GM19351 (cell line): ENCODE data around the gene TDRD10.
"Not testable (repeated sequence)": the region's sequence is repeated elsewhere in the genome, so short reads cannot be mapped to it uniquely, and the experiment has no call there.

ENCODE experiments used
- ATAC-seq: cut with Tn5 transposase; IDR thresholded peaks from one replicate; pipeline ENCODE4 v1.9.1; 2021; ENCODE audit warnings: mild to moderate bottlenecking, moderate library complexity; ENCODE audit not compliant: unreplicated experiment

Gene TDRD10

GRCh38 chr1:154479764-154480421, 22.1 kb upstream of the TDRD10 start:
- no peak for ATAC-seq

GRCh38 chr1:154481053-154481452, 21.0 kb upstream of the TDRD10 start:
- no peak for ATAC-seq

- no peak for ATAC-seq
These were observed 17.8 kb upstream of the TDRD10 start for GRCh38 chr1:154483941-154484803.

- ATAC-seq, result no peak
These were observed 16.9 kb upstream of the TDRD10 start for GRCh38 chr1:154485106-154485505.

- no peak for ATAC-seq
These were observed 16.0 kb upstream of the TDRD10 start for GRCh38 chr1:154485910-154486496.

GRCh38 chr1:154486756-154487155, 15.3 kb upstream of the TDRD10 start:
- ATAC-seq, result not testable (repeated sequence)

- ATAC-seq, result no peak
These were observed 13.1 kb upstream of the TDRD10 start for GRCh38 chr1:154488922-154489321.

GRCh38 chr1:154489695-154490274, 12.2 kb upstream of the TDRD10 start:
- no peak for ATAC-seq

GRCh38 chr1:154490317-154490716, 11.7 kb upstream of the TDRD10 start:
- ATAC-seq, result no peak

GRCh38 chr1:154492115-154492514, 9.9 kb upstream of the TDRD10 start:
- no peak for ATAC-seq

- no peak for ATAC-seq
These were observed 8.7 kb upstream of the TDRD10 start for GRCh38 chr1:154493276-154493675.

- no peak for ATAC-seq
These were observed 6.3 kb upstream of the TDRD10 start for GRCh38 chr1:154495496-154496273.

GRCh38 chr1:154496383-154496782, 5.6 kb upstream of the TDRD10 start:
- ATAC-seq, result no peak

GRCh38 chr1:154497026-154497806, 4.8 kb upstream of the TDRD10 start:
- ATAC-seq, result no peak

GRCh38 chr1:154499446-154499845, 2.6 kb upstream of the TDRD10 start:
- no peak for ATAC-seq

GRCh38 chr1:154500533-154500932, 1.5 kb upstream of the TDRD10 start:
- ATAC-seq, result no peak

GRCh38 chr1:154501423-154502065, 475 bp upstream of the TDRD10 start:
- no peak for ATAC-seq

- no peak for ATAC-seq
These were observed 711 bp downstream of the TDRD10 start for GRCh38 chr1:154502744-154503115.

- ATAC-seq, result no peak
These were observed 1.9 kb downstream of the TDRD10 start for GRCh38 chr1:154503898-154504297.

- no peak for ATAC-seq
These were observed 10.7 kb downstream of the TDRD10 start for GRCh38 chr1:154512760-154513159.
